Activated CD4-positive, CD25-positive, alpha-beta regulatory T cell treated with anti-CD3 and anti-CD28 coated beads, Interleukin-2, amount 50 U/mL, for 72 hours (primary cell): Measurements from ENCODE around the gene METTL1.
"Not testable (repeated sequence)": the region's sequence is repeated elsewhere in the genome, so short reads cannot be mapped to it uniquely, and the experiment has no call there.

Source experiments
- DNase-seq: peaks from one replicate; pipeline ENCODE4 v3.0.0; 2021

METTL1 gene

GRCh38 chr12:57721846-57722608 lies 49.9 kb downstream of the METTL1 start:
- DNase-seq, result not testable (repeated sequence)

GRCh38 chr12:57720606-57721595 lies 51.0 kb downstream of the METTL1 start:
- DNase-seq, result no peak

GRCh38 chr12:57719777-57720605 lies 51.9 kb downstream of the METTL1 start:
- DNase-seq, result no peak

GRCh38 chr12:57718641-57719528 lies 53.0 kb downstream of the METTL1 start:
- DNase-seq, result no peak
